Measurements from ENCODE around the gene ALMS1. TPM values are rescaled to one million over a fixed set of nuclear protein-coding genes. Genes with fewer than 3 reads are reported as not detected.

The ALMS1 gene
- total and polyA plus RNA-seq, 2 of the 8 experiments (the other 6 are each of a cell fraction or from before 2014, with no cell fraction given), result 21.8 to 45.6 TPM

DNA sequence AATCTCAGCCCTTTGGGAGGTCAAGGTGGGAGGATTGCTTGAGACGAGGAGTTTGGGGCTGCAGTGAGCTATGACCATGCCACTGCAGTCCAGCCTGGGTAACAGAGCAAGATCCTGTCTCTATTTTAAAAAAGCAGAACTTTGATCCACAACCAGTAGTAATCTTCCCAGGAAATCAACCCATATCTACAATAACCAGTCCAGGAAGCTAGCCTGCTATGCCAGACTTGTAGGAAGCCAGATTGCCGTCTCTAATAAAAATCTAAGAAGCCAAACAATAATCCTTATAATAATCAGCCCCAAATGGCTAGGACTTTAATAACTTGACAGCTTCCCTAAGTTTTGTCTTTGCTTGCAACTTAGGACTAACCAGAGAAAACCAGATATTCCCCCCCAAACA is 9.0 kb upstream of the ALMS1 start:
- no peak for FAIRE-seq
- H3K14ac ChIP-seq (ENCODE audit: insufficient read length), result no peak overlapping the region
- no peak for DNase-seq (ENCODE audit: low read depth in 1 of 2, low spot score in 2 of 2)

More for the DNA sequence above, 9.0 kb upstream of the ALMS1 start:
- Histone ChIP-seq H3K4me2 (ENCODE audit: insufficient read depth in 1 of 2, low read depth in 2 of 2, low read length in 2 of 2) (no peak overlapping the region), H3K79me1 (ENCODE audit: low read depth, low read length) (no peaks in the 10 kb centered on the region), H2AFZ (ENCODE audit: low read length) (no peak overlapping the region), H3K27me3 (replicated peaks in 1 of 4; ENCODE audit: control insufficient read depth in 3 of 4, extremely low read depth in 1 of 4, insufficient read depth in 3 of 4, low read length in 3 of 4) (no peaks in the 10 kb centered on the region; a peak in 3 of 7 replicates), H3K4me1 (replicated peaks in 1 of 4; ENCODE audit: control insufficient read depth in 3 of 4, insufficient read depth in 4 of 4, low read length in 3 of 4) (no peaks in the 10 kb centered on the region), H2BK12ac (ENCODE audit: low read depth, low read length) (no peak overlapping the region), H2BK20ac (ENCODE audit: low read length) (no peak overlapping the region), H3K23me2 (ENCODE audit: low read depth, low read length) (no peaks in the 10 kb centered on the region; the same call in 1 of the 2 replicates), H4K8ac (ENCODE audit: extremely low read depth, insufficient read depth, low read length) (no peak overlapping the region), H3K56ac (replicated peaks; ENCODE audit: insufficient read length, low read depth, low read length) (no peak overlapping the region), H3K36me3 (ENCODE audit: control insufficient read depth in 2 of 4, insufficient read depth in 4 of 4, low read length in 3 of 4) (no peaks in the 10 kb centered on the region), H4K20me1 (replicated peaks in 1 of 2; ENCODE audit: control insufficient read depth in 1 of 2, insufficient read depth in 2 of 2, low read length in 2 of 2) (no peaks in the 10 kb centered on the region), H3K4ac (replicated peaks; ENCODE audit: insufficient read length, low read depth, low read length) (no peak overlapping the region), H2BK5ac (ENCODE audit: low read depth, low read length) (no peak overlapping the region), H4K91ac (replicated peaks; ENCODE audit: insufficient read length, low read length) (no peak overlapping the region), H3K4me3 (ENCODE audit: extremely low read depth in 1 of 4, insufficient read depth in 2 of 4, low read depth in 3 of 4, low read length in 4 of 4) (no peak overlapping the region), H3K79me2 (ENCODE audit: control insufficient read depth in 1 of 2, insufficient read depth in 2 of 2, low read length in 2 of 2) (no peaks in the 10 kb centered on the region), H3K27ac (ENCODE audit: low read depth, low read length) (no peak overlapping the region), H2AK5ac (ENCODE audit: low read depth, low read length) (no peak overlapping the region), H3K23ac (ENCODE audit: insufficient read length) (no peak overlapping the region), H2BK15ac (ENCODE audit: low read length) (no peak overlapping the region), H4K5ac (ENCODE audit: insufficient read length, low read depth, low read length) (no peak overlapping the region), H2BK120ac (replicated peaks; ENCODE audit: low read depth, low read length) (no peak overlapping the region), H3K9me3 (ENCODE audit: insufficient read depth in 2 of 2, low read depth in 1 of 2, low read length in 1 of 2) (no peaks in the 10 kb centered on the region), H3K9ac (replicated peaks in 1 of 4; ENCODE audit: extremely low read depth in 1 of 4, low read depth in 3 of 4, low read length in 3 of 4) (no peak overlapping the region), H3K18ac (ENCODE audit: extremely low read depth, low read length) (no peak overlapping the region)
- ChIA-PET CTCF (ENCODE audit: partially characterized antibody) (interaction anchor here (1.7 kb wide), 1 partner anchor 87 kb away, joined by 4 read pairs; no protein-coding TSS in a partner anchor), POLR2A (ENCODE audit: partially characterized antibody) (interaction anchor here (1.1 kb wide), 1 partner anchor 9 kb away, joined by 3 read pairs; the partner anchor contains the start of gene ALMS1)
- WGBS, 2 experiments (ENCODE audit: extremely low coverage in 1 of 2, insufficient coverage in 1 of 2, insufficient read length in 1 of 2, insufficient replicate concordance in 2 of 2, low coverage in 1 of 2, low lambda C conversion rate in 2 of 2, missing lambda C conversion rate in 1 of 2), result 81% methylated on average over 2 of the region's 2 CpGs; no CpG with 5 or more reads in 1 of the 2 experiments
- TF ChIP-seq PHF8 (conservative IDR thresholded peaks at IDR 0.05; ENCODE audit: low read depth, low read length) (no peak), NANOG (IDR thresholded peaks at IDR 0.05; ENCODE audit: insufficient read depth, low read depth, low read length, poor library complexity, severe bottlenecking) (no peak), GTF2F1 (IDR thresholded peaks at IDR 0.05; ENCODE audit: borderline replicate concordance, low read depth, low read length) (no peak), EZH2 (IDR thresholded peaks at IDR 0.05; ENCODE audit: low read depth, low read length, severe bottlenecking) (no peak)
